Testis (tissue), 5 donors: ENCODE data around the gene OPRM1. TPM values are rescaled to one million over a fixed set of nuclear protein-coding genes. Genes with fewer than 3 reads are reported as not detected.

Source experiments
- DNase-seq: peaks from one replicate; pipeline ENCODE4 v3.0.0-alpha.2; 2019
- H3K27ac ChIP-seq, 2 donors: fragments of 200-600 bp; sonication (generic); one replicate each; pipeline ENCODE4 v1.5.1; 2019
- H3K27me3 ChIP-seq: fragments of 200-600 bp; sonication (generic); one replicate; pipeline ENCODE4 v1.5.1; 2019
- H3K36me3 ChIP-seq: fragments of 200-600 bp; sonication (generic); one replicate; pipeline ENCODE4 v1.5.1; 2017; ENCODE audit warnings: low read depth; ENCODE audit errors: missing control alignments
- H3K4me1 ChIP-seq: fragments of 200-600 bp; sonication (generic); one replicate; pipeline ENCODE4 v1.5.1; 2019
- H3K4me3 ChIP-seq, 2 donors: fragments of 200-600 bp; sonication (generic); one replicate each; pipeline ENCODE4 v1.5.1; 2017 to 2019
- H3K9me3 ChIP-seq: fragments of 200-600 bp; sonication (generic); one replicate; pipeline ENCODE4 v1.5.1; 2017
- POLR2A ChIP-seq: fragments of 450-650 bp; IDR thresholded peaks from one replicate; pipeline ENCODE4 v1.6.1; 2017; ENCODE audit warnings: antibody characterized with exemption, mild to moderate bottlenecking, moderate library complexity
- WGBS, 2 donors: methylation state at CpG; one replicate each; pipeline ENCODE4 v1.1.5; 2018; 5-methylcytosine and 5-hydroxymethylcytosine counted together
- intact Hi-C: fragments of 100-400 bp; cut with DNase I; formaldehyde crosslinking; loops from one replicate; pipeline ENCODE4 v1.15.1; 2023; ENCODE audit warnings: low total_unique reads
- long read RNA-seq, 2 donors: transcript quantifications; one replicate each; lab custom pipeline, GENCODE V29; 2026
- polyA plus RNA-seq: library from polyadenylated mRNA; stranded (reverse); fragments of 350-450 nt; fragmentation: Illumina TruSeq; extraction: RNeasy Lipid Tissue Mini Kit (QIAGEN cat#74804); gene quantifications from one replicate; pipeline ENCODE4 v1.2.3, GENCODE V29; 2014; ENCODE audit warnings: low read depth, low replicate concordance; ENCODE audit not compliant: insufficient read depth
- total RNA-seq, 2 donors: library from RNA; depleted of rRNA; stranded (reverse); fragments of >200 nt; gene quantifications; one replicate each; pipeline ENCODE4 v1.2.3, GENCODE V29; 2016
- TF ChIP-seq, protein P1 (sequence below), 3 experiments: fragments of 450-650 bp in 2 of 3; fragments of 200-600 bp in 1 of 3; sonication (generic) in 1 of 3; IDR thresholded peaks; one replicate each; pipeline ENCODE4 v1.5.1; 2016 to 2019; ENCODE audit warnings: antibody characterized with exemption in 3 of 3, mild to moderate bottlenecking in 2 of 3, moderate library complexity in 1 of 3

OPRM1 gene
- 1 to 10 TPM; 1.1 to 4.0 TPM for total RNA-seq
- 8.7 TPM for polyA plus RNA-seq
- long read RNA-seq, donor 1 = 0 reads
- long read RNA-seq, donor 2 = 0 reads

DNA sequence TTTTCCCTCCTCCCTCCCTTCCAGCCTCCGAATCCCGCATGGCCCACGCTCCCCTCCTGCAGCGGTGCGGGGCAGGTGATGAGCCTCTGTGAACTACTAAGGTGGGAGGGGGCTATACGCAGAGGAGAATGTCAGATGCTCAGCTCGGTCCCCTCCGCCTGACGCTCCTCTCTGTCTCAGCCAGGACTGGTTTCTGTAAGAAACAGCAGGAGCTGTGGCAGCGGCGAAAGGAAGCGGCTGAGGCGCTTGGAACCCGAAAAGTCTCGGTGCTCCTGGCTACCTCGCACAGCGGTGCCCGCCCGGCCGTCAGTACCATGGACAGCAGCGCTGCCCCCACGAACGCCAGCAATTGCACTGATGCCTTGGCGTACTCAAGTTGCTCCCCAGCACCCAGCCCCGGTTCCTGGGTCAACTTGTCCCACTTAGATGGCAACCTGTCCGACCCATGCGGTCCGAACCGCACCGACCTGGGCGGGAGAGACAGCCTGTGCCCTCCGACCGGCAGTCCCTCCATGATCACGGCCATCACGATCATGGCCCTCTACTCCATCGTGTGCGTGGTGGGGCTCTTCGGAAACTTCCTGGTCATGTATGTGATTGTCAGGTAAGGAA is at the start of gene OPRM1:
OPRM1 (plus strand) TSS at position 10 of the 612 bp plus-strand sequence; CDS start at position 315, 305 bp downstream.
- Histone ChIP-seq H3K36me3 (no peaks in the 10 kb centered on the region), H3K9me3 (no peaks in the 10 kb centered on the region), H3K4me3 (no peak within 1 kb of the TSS), H3K27ac (no peak within 1 kb of the TSS), H3K27me3 (no peaks in the 10 kb centered on the region), H3K4me1 (no peaks in the 10 kb centered on the region)
- no peak for TF ChIP-seq POLR2A
- TF ChIP-seq, protein P1, sequence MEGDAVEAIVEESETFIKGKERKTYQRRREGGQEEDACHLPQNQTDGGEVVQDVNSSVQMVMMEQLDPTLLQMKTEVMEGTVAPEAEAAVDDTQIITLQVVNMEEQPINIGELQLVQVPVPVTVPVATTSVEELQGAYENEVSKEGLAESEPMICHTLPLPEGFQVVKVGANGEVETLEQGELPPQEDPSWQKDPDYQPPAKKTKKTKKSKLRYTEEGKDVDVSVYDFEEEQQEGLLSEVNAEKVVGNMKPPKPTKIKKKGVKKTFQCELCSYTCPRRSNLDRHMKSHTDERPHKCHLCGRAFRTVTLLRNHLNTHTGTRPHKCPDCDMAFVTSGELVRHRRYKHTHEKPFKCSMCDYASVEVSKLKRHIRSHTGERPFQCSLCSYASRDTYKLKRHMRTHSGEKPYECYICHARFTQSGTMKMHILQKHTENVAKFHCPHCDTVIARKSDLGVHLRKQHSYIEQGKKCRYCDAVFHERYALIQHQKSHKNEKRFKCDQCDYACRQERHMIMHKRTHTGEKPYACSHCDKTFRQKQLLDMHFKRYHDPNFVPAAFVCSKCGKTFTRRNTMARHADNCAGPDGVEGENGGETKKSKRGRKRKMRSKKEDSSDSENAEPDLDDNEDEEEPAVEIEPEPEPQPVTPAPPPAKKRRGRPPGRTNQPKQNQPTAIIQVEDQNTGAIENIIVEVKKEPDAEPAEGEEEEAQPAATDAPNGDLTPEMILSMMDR (IDR thresholded peaks at IDR 0.05) = no peak
- intact Hi-C loops = no loop called here
- 2 to 8% methylated on average over 12 to 38 of the region's 38 CpGs for WGBS, 2 donors
- DNase-seq = peak; percentile 77

DNA sequence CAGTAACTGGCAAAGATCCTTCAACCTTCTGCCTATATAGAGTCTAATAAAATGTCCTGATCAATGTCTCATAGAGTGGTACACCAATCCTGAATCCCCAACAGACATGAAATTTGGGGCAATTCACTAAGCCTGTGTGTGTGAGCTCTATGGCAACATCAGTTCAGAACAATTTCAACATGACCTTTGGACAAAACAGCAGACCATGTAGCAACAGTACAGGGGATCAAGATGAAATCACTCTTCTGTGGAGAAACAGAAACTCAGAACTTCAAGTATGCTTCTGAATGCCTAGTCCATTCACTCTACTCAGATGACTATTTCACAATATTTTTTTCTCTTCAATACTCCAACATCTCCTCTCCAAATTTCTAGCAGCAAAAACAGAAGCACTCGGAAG is 49.1 kb upstream of the OPRM1 start:
- Histone ChIP-seq H3K36me3 (no peaks in the 10 kb centered on the region), H3K4me1 (no peaks in the 10 kb centered on the region), H3K27me3 (no peaks in the 10 kb centered on the region), H3K27ac (no peak overlapping the region), H3K9me3 (no peaks in the 10 kb centered on the region), H3K4me3 (no peak overlapping the region)
- DNase-seq = no peak
- 92 to 94% methylated on average over 1 of the region's 1 CpG for WGBS, 2 donors
- TF ChIP-seq, protein P1 (IDR thresholded peaks at IDR 0.05) = no peak
- TF ChIP-seq POLR2A = no peak
- intact Hi-C loops = no loop called here

DNA sequence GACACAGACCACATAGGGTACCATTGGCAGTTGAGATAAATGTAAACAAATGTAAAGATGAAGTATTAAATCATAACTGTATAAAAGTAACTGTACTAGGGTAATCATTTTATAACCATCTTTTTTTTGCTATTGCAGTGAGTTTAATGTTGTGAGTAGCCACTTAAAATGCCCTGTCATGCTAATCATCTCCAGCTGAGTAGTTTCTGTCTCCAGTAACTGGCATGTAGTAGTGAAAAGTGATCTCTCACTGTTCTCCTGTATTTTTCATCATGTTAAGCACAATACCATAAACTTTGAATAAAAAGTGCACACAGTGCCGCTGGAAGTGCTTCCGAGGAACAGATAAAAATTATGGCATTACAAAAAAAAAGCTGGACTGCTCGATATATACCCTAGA is 45.0 kb upstream of the OPRM1 start:
- no peaks in the 10 kb centered on the region for H3K4me1 ChIP-seq
- 83 to 88% methylated on average over 3 of the region's 3 CpGs for WGBS, 2 donors
- DNase-seq = no peak
- H3K36me3 ChIP-seq = no peaks in the 10 kb centered on the region
- TF ChIP-seq, protein P1 (IDR thresholded peaks at IDR 0.05) = no peak
- no peak for TF ChIP-seq POLR2A
- H3K9me3 ChIP-seq = no peaks in the 10 kb centered on the region
- H3K4me3 ChIP-seq = no peak overlapping the region
- H3K27me3 ChIP-seq = no peaks in the 10 kb centered on the region
- intact Hi-C loops = no loop called here
- H3K27ac ChIP-seq = no peak overlapping the region

DNA sequence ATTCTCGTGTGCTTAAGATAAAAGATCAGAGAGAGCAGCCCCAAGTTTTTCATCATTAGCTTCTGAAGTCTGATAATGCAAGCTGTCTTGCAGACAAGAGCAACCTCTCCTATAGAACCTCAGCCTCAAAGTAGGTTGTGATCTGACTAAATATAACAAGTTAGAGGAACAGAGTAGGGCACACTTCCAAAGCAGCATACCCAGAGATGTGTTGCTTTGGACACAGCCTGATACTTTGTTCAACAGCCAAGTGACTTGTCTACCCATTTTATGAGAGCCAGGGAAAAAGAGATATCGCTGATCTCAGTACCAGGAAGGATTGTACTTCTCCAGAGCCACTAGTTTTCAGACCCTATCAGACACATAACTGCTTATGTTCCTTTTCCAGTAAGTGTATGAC is 44.2 kb upstream of the OPRM1 start:
- 49 to 73% methylated on average over 2 of the region's 2 CpGs for WGBS, 2 donors

More for the DNA sequence above, 44.2 kb upstream of the OPRM1 start:
- no peaks in the 10 kb centered on the region for H3K4me1 ChIP-seq
- no peaks in the 10 kb centered on the region for H3K27me3 ChIP-seq
- H3K27ac ChIP-seq = no peak overlapping the region
- no peaks in the 10 kb centered on the region for H3K9me3 ChIP-seq
- no peak overlapping the region for H3K4me3 ChIP-seq
- no peaks in the 10 kb centered on the region for H3K36me3 ChIP-seq
- no peak for TF ChIP-seq POLR2A
- TF ChIP-seq, protein P1 (IDR thresholded peaks at IDR 0.05) = no peak
- DNase-seq = no peak
- intact Hi-C loops = no loop called here
